BE2C (cell line): ENCODE data around the gene STK16.

Experiments
- DNase-seq: peaks from one replicate; pipeline ENCODE4 v3.0.0-alpha.2; 2020
- H3K27me3 ChIP-seq: fragments of 250-450 bp; sonication (Bioruptor Pico); 2 replicates; pipeline ENCODE4 v1.5.1; 2020; ENCODE audit warnings: mild to moderate bottlenecking
- H3K36me3 ChIP-seq: fragments of 250-450 bp; sonication (Bioruptor Pico); 2 replicates; pipeline ENCODE4 v1.5.1; 2020; ENCODE audit warnings: mild to moderate bottlenecking
- H3K4me1 ChIP-seq: fragments of 250-450 bp; sonication (Bioruptor Pico); 2 replicates; pipeline ENCODE4 v1.5.1; 2020
- H3K4me3 ChIP-seq: 2 replicates; pipeline ENCODE4 v1.5.1; 2011; ENCODE audit warnings: low read depth, low read length
- H3K9me3 ChIP-seq: fragments of 250-450 bp; sonication (Bioruptor Pico); 2 replicates; pipeline ENCODE4 v1.5.1; 2020
- CTCF ChIP-seq: IDR thresholded peaks from 2 replicates; pipeline ENCODE4 v1.5.1; 2012; ENCODE audit warnings: mild to moderate bottlenecking, low read depth, low read length

The STK16 gene

GRCh38 chr2:219248845-219249202 is 3.5 kb downstream of the STK16 start:
- no peak for DNase-seq
- Histone ChIP-seq H3K9me3 (no peaks in the 10 kb centered on the region), H3K27me3 (peaks cover 22% of the 10 kb centered on the region), H3K36me3 (no peaks in the 10 kb centered on the region), H3K4me3 (no peak overlapping the region), H3K4me1 (peaks cover 15% of the 10 kb centered on the region)
- TF ChIP-seq CTCF = no peak

- H3K36me3 ChIP-seq = no peaks in the 10 kb centered on the region
- peak; percentile 59 for DNase-seq
- H3K4me3 ChIP-seq = no peak overlapping the region
- H3K9me3 ChIP-seq = no peaks in the 10 kb centered on the region
- peaks cover 27% of the 10 kb centered on the region for H3K27me3 ChIP-seq
- H3K4me1 ChIP-seq = peaks cover 15% of the 10 kb centered on the region
- TF ChIP-seq CTCF = no peak
These were observed 4.1 kb downstream of the STK16 start for GRCh38 chr2:219249203-219249980.

GRCh38 chr2:219250049-219250781 is 4.9 kb downstream of the STK16 start:
- no peak for TF ChIP-seq CTCF
- peaks cover 36% of the 10 kb centered on the region for H3K27me3 ChIP-seq
- peaks cover 15% of the 10 kb centered on the region for H3K4me1 ChIP-seq
- no peaks in the 10 kb centered on the region for H3K36me3 ChIP-seq
- no peaks in the 10 kb centered on the region for H3K9me3 ChIP-seq
- no peak for DNase-seq
- no peak overlapping the region for H3K4me3 ChIP-seq

- DNase-seq = no peak
- no peak for TF ChIP-seq CTCF
- Histone ChIP-seq H3K27me3 (peaks cover 48% of the 10 kb centered on the region), H3K4me1 (peaks cover 15% of the 10 kb centered on the region), H3K9me3 (no peaks in the 10 kb centered on the region), H3K36me3 (no peaks in the 10 kb centered on the region), H3K4me3 (no peak overlapping the region)
These were observed 6.4 kb downstream of the STK16 start for GRCh38 chr2:219251656-219252055.

- no peaks in the 10 kb centered on the region for H3K9me3 ChIP-seq
- no peak for DNase-seq
- no peaks in the 10 kb centered on the region for H3K36me3 ChIP-seq
- no peak for TF ChIP-seq CTCF
- H3K4me1 ChIP-seq = peaks cover 15% of the 10 kb centered on the region
- peaks cover 48% of the 10 kb centered on the region for H3K27me3 ChIP-seq
- H3K4me3 ChIP-seq = no peak overlapping the region
These were observed 6.8 kb downstream of the STK16 start for GRCh38 chr2:219252084-219252483.

GRCh38 chr2:219252570-219252899 is 7.3 kb downstream of the STK16 start:
- no peak for TF ChIP-seq CTCF
- peaks cover 48% of the 10 kb centered on the region for H3K27me3 ChIP-seq
- no peaks in the 10 kb centered on the region for H3K36me3 ChIP-seq
- peaks cover 15% of the 10 kb centered on the region for H3K4me1 ChIP-seq
- H3K9me3 ChIP-seq = no peaks in the 10 kb centered on the region
- H3K4me3 ChIP-seq = peak overlapping the region; percentile 60; the same call in 1 of the 2 replicates
- no peak for DNase-seq
